Stromal cell of bone marrow (primary cell): Measurements from ENCODE around the gene GALNT9.
A peak's percentile ranks its signal among the peaks of the same experiment; 100 is the strongest.

Experiments
- DNase-seq: peaks from one replicate; pipeline ENCODE4 v3.0.0-alpha.2; 2012; ENCODE audit warnings: low read depth

The GALNT9 gene

GRCh38 chr12:132292328-132293319 lies 36.8 kb downstream of the GALNT9 start:
- no peak for DNase-seq

- DNase-seq, result no peak
These were observed 37.8 kb downstream of the GALNT9 start for GRCh38 chr12:132291402-132292175.

- no peak for DNase-seq
These were observed 39.2 kb downstream of the GALNT9 start for GRCh38 chr12:132290203-132290540.

GRCh38 chr12:132289356-132290202 lies 39.8 kb downstream of the GALNT9 start:
- no peak for DNase-seq

- no peak for DNase-seq
These were observed 40.7 kb downstream of the GALNT9 start for GRCh38 chr12:132288516-132289215.

- no peak for DNase-seq
These were observed 41.8 kb downstream of the GALNT9 start for GRCh38 chr12:132287391-132288238.

GRCh38 chr12:132286912-132287311 lies 42.5 kb downstream of the GALNT9 start:
- DNase-seq, result no peak

GRCh38 chr12:132285991-132286681 lies 43.3 kb downstream of the GALNT9 start:
- no peak for DNase-seq

- no peak for DNase-seq
These were observed 44.3 kb downstream of the GALNT9 start for GRCh38 chr12:132284827-132285741.

- DNase-seq, result peak; percentile 20
These were observed 45.1 kb downstream of the GALNT9 start for GRCh38 chr12:132284071-132284826.

- no peak for DNase-seq
These were observed 46.2 kb downstream of the GALNT9 start for GRCh38 chr12:132282950-132283771.

GRCh38 chr12:132282031-132282949 lies 47.1 kb downstream of the GALNT9 start:
- DNase-seq, result no peak

- no peak for DNase-seq
These were observed 48.4 kb downstream of the GALNT9 start for GRCh38 chr12:132281038-132281437.

GRCh38 chr12:132280406-132280805 lies 49.0 kb downstream of the GALNT9 start:
- no peak for DNase-seq

- no peak for DNase-seq
These were observed 49.5 kb downstream of the GALNT9 start for GRCh38 chr12:132279930-132280329.
